KOPT-K1 (cell line): ENCODE data around the gene SRCAP.

ENCODE experiments used
- H3K27ac ChIP-seq: fragments of 200-600 bp; sonication (generic); 2 replicates; pipeline ENCODE4 v1.5.1; 2016; ENCODE audit warnings: antibody characterized with exemption, mild to moderate bottlenecking, low read depth, low read length; ENCODE audit not compliant: poor library complexity, severe bottlenecking
- H3K36me3 ChIP-seq: fragments of 200-600 bp; sonication (generic); 2 replicates; pipeline ENCODE4 v1.5.1; 2017; ENCODE audit warnings: antibody characterized with exemption, mild to moderate bottlenecking, low read length, moderate library complexity; ENCODE audit not compliant: insufficient read depth
- H3K9me3 ChIP-seq: fragments of 200-600 bp; sonication (generic); 2 replicates; pipeline ENCODE4 v1.5.1; 2017; ENCODE audit warnings: antibody characterized with exemption, low read length, mild to moderate bottlenecking; ENCODE audit not compliant: insufficient read depth, poor library complexity, severe bottlenecking

SRCAP gene

GRCh38 chr16:30787613-30788378 is 88.8 kb downstream of the SRCAP start:
- no peak overlapping the region for H3K27ac ChIP-seq
- H3K9me3 ChIP-seq, result no peaks in the 10 kb centered on the region
- no peaks in the 10 kb centered on the region for H3K36me3 ChIP-seq
